ENCODE measurements around the gene OR8K1.

OR8K1 gene

DNA sequence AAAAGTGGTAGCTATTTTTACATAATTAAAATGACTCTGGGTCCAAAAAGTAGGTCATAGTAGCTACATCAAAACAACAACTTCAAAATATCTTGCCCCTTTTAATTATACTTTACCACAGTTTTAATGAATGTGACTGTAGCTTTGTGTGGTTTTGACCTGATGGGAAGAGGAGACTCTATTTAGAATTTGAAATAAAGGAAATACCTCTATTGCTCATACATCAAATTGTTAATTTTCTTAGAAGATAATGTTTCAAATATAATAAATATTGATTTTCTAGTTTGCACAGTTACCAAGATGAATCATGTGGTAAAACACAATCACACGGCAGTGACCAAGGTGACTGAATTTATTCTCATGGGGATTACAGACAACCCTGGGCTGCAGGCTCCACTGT, at the start of gene OR8K1:
Gene OR8K1 (plus strand): TSS at position 301 of the 400 bp plus-strand sequence. CDS start 0 bp downstream, at position 301.
- DNase-seq (ENCODE audit: low read depth) = no peak

DNA sequence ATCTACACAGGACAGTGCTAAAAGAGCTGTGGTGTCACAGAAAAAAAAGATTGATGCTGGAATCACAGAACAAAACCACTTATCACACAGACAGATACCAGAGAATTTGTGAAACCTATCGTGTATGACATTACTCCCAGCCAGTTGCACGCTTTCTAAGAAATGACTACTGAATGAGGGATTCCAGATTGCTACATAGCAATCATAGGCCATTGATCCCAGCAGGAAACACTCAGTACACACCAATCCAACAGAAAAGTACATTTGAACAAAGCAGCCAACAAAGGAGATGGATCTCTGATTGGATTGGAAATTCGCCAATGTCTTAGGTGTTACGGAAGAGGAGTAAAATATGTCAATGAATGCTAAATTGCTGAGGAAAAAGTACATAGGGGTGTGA, 48.9 kb upstream of the OR8K1 start:
- DNase-seq (ENCODE audit: low read depth) = no peak

DNA sequence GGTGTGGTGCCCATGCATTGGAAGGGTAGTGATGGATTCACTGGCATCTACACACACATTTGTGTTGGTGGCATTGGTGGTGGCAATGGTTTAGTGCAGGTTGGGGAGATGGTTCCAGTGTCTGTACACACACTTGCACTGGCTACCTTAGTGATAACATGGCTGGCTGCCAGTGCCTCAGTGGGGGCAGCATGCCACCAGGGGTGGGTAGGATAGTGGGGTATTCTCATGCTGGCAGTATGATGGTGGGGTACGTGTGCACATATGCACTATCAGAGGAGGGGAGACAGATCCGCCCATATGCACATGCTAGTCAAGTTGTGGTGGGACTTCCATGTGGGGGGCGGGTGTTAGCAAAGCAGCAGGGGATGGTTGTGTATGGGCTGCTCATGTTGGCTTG, 38.0 kb upstream of the OR8K1 start:
- no peak for DNase-seq (ENCODE audit: low read depth)

- DNase-seq (ENCODE audit: low read depth) = no peak
These were observed 31.0 kb upstream of the OR8K1 start, which contains the start of gene OR8K3 for GRCh38 chr11:56314844-56315243. Gene OR8K3 (plus strand): TSS chr11:56315144. CDS start chr11:56318307, 3,163 bp downstream.

- DNase-seq (ENCODE audit: low read depth) = no peak
These were observed 13.9 kb upstream of the OR8K1 start for GRCh38 chr11:56331861-56332491.

GRCh38 chr11:56333156-56333555, 12.7 kb upstream of the OR8K1 start:
- DNase-seq (ENCODE audit: low read depth) = no peak

DNA sequence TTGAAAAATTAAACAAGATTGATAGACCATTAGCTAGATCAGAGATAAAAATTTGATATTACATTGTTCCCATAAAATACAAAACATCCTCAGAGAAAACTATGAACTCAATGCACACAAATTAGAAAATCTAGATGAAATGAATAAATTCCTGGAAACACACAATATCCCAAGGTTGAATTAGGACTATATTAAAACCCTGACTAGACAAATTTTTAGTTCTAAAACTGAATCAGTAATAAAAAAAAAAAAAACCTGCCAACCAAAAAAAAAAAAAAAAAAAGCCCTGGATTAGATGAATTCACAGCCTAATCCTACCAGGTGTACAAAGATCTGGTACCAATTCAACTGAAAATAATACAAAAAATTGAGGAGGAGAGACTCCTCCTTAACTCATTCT, 5.5 kb upstream of the OR8K1 start:
- DNase-seq (ENCODE audit: low read depth) = no peak

GRCh38 chr11:56353991-56354390, 8.2 kb downstream of the OR8K1 start, which contains the start of gene OR8J1:
Gene OR8J1 (plus strand): TSS chr11:56354291. CDS start chr11:56360247, 5,956 bp downstream.
- no peak for DNase-seq (ENCODE audit: low read depth)

- no peak for DNase-seq (ENCODE audit: low read depth)
These were observed 29.5 kb downstream of the OR8K1 start, which contains the start of gene OR8U1 for GRCh38 chr11:56375324-56375723. Gene OR8U1 (plus strand): TSS chr11:56375624. CDS start chr11:56375624, 0 bp downstream.

DNA sequence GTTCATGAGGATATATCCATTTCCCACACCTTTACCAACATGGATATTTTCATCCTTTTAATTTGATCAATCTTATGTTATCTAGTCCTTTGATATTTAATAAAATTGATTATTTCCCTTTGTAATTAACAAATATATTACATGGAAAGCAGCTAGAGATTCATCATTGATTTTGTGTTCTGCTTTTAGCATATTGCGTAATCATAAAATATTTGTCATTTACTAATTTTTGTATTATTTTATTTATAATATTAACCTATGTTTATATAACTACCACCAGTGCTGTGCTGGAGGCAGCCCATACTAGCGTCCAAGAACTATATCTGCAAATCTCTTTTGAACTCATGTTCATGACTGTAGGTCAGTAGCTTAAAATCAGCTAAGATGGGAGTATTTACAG, 34.3 kb downstream of the OR8K1 start:
- DNase-seq (ENCODE audit: low read depth) = no peak

GRCh38 chr11:56394381-56394780, 48.5 kb downstream of the OR8K1 start:
- DNase-seq (ENCODE audit: low read depth) = no peak

DNA sequence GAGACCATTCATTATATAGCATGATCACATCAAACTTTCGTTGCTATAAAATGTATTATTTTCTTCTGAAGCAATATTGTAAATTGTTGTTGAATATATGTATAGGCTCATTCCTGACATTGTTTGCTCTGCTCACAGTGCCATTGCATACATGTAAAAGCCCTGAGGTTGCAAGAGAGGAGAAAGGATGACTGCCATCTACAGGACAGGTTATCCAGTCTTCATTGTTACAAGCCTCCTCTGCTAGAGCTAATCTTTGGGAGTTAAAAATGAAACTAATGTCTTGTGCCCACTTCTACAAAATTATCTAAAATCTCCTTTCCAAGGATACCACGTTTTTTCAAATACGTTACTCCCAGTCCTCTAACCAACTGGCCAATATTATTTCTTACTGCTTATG, 50.2 kb downstream of the OR8K1 start:
- no peak for DNase-seq (ENCODE audit: low read depth)

Data from activated gamma-delta T cell treated with anti-CD3 and anti-CD28 coated beads, Interleukin-2, amount 50 U/mL, for 16 hours (primary cell).